ENCODE results near the gene SYNDIG1. TPM values are rescaled to one million over a fixed set of nuclear protein-coding genes. Genes with fewer than 3 reads are reported as not detected.

SYNDIG1 gene
- total and polyA plus RNA-seq, 9 of the 15 experiments (the other 6 are each of a cell fraction or from before 2014, with no cell fraction given): not detected

- H2AFZ ChIP-seq (ENCODE audit: low read depth, low read length): no peak overlapping the region
- in situ Hi-C loops (cut with MboI): no loop called here
- CTCF ChIA-PET (ENCODE audit: low intra/inter-chr PET ratio): no interaction called here
- no peak overlapping the region for H3K9ac ChIP-seq (ENCODE audit: insufficient read depth in 1 of 2, low read depth in 2 of 2, low read length in 2 of 2)
- H3K4me3 ChIP-seq: no peak overlapping the region
- no peaks in the 10 kb centered on the region for H3K9me1 ChIP-seq (ENCODE audit: control insufficient read depth, insufficient read depth, low read length)
- intact Hi-C loops (cut with micrococcal nuclease): no loop called here
- no peaks in the 10 kb centered on the region; a peak in 1 of 5 replicates for H3K27me3 ChIP-seq (ENCODE audit: control insufficient read depth in 2 of 2, insufficient read depth in 2 of 2, low read length in 2 of 2)
- ATAC-seq (no peak), FAIRE-seq (no peak), DNase-seq (ENCODE audit: extremely low read depth in 1 of 4, low spot score in 3 of 4) (no peak)
- no peaks in the 10 kb centered on the region for H4K20me1 ChIP-seq (replicated peaks; ENCODE audit: control insufficient read depth, insufficient read depth, low read length)
- H3K4me2 ChIP-seq (ENCODE audit: insufficient read depth, low read length): no peak overlapping the region
- no TSS peak for BruUV-seq (replicated peaks)
- no peaks in the 10 kb centered on the region for H3K4me1 ChIP-seq (replicated peaks in 1 of 2; ENCODE audit: control insufficient read depth in 2 of 2, insufficient read depth in 2 of 2, low read length in 2 of 2)
- WGBS (ENCODE audit: insufficient coverage, low coverage, missing lambda C conversion rate): 0% methylated on average over 6 of the region's 6 CpGs
- H3K36me3 ChIP-seq (ENCODE audit: control insufficient read depth, insufficient read depth, low read length): no peaks in the 10 kb centered on the region
- POLR2A ChIA-PET: no interaction called here
- H3K79me2 ChIP-seq (ENCODE audit: control insufficient read depth, insufficient read depth, low read length): no peaks in the 10 kb centered on the region
- H3K27ac ChIP-seq (ENCODE audit: extremely low read depth, low read depth, low read length): no peak overlapping the region
- H3K9me3 ChIP-seq (replicated peaks; ENCODE audit: control insufficient read depth, insufficient read depth, low read depth, low read length): no peaks in the 10 kb centered on the region
- TF ChIP-seq BCL6 (CRISPR knock-in tag; IDR thresholded peaks at IDR 0.05) (no peak), THAP12 (CRISPR knock-in tag; IDR thresholded peaks at IDR 0.05) (no peak), LEF1 (IDR thresholded peaks at IDR 0.05) (no peak), CGGBP1 (CRISPR knock-in tag; IDR thresholded peaks at IDR 0.05) (no peak), BCLAF1 (IDR thresholded peaks at IDR 0.05; ENCODE audit: borderline replicate concordance in 1 of 2, control insufficient read depth in 1 of 2, low read depth in 2 of 2, low read length in 1 of 2) (no peak), IRF1 (CRISPR knock-in tag; IDR thresholded peaks at IDR 0.05; ENCODE audit: borderline replicate concordance) (no peak), TEAD1 (CRISPR knock-in tag; IDR thresholded peaks at IDR 0.05) (no peak), SRSF7 (optimal IDR thresholded peaks at IDR 0.05; ENCODE audit: low read depth, low read length) (no peak), KDM5B (IDR thresholded peaks at IDR 0.05; ENCODE audit: insufficient replicate concordance, low read depth, low read length) (no peak), ZNF609 (CRISPR knock-in tag; IDR thresholded peaks at IDR 0.05; ENCODE audit: borderline replicate concordance) (no peak)
Measured at GRCh38 chr20:24518515-24518914, 49.1 kb downstream of the SYNDIG1 start.
